ENCODE results near the gene HDDC3.
"Not testable (repeated sequence)": the region's sequence is repeated elsewhere in the genome, so short reads cannot be mapped to it uniquely, and the experiment has no call there.

GRCh38 chr15:90928106-90928505 is 4.2 kb downstream of the HDDC3 start:
- not testable (repeated sequence) for TF ChIP-seq CTCF (optimal IDR thresholded peaks at IDR 0.05 in 1 of 3, IDR thresholded peaks at IDR 0.05 in 1 of 3, conservative IDR thresholded peaks at IDR 0.05 in 1 of 3; ENCODE audit: extremely low read depth in 1 of 3, insufficient read depth in 2 of 3, low read length in 3 of 3); EZH2 (IDR thresholded peaks at IDR 0.05; ENCODE audit: low read length)
